Measurements from ENCODE around the gene FFAR3.
"Not testable (repeated sequence)": the region's sequence is repeated elsewhere in the genome, so short reads cannot be mapped to it uniquely, and the experiment has no call there.

The FFAR3 gene

DNA sequence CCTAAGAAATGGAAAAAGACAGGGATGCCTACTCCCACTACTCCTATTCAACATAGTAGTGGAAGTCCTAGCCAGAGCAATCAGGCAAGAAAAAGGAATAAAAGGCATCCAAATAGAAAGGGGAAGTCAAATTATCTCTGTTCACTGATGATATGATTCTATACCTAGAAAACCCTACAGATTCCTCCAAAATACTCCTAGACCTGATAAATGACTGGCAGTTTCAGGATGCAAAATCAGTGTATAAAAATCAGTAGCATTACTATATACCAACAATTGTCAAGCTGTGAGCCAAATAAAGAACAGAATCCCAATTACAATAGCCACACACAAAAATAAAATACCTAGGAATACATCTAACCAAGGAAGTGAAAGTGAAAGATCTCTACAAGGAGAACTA is 11.3 kb downstream of the FFAR3 start:
- H3K9ac ChIP-seq (ENCODE audit: low read depth, low read length): no peak overlapping the region
- no peak overlapping the region for H3K4me3 ChIP-seq (ENCODE audit: low read depth, low read length)
- no peaks in the 10 kb centered on the region for H3K27me3 ChIP-seq (ENCODE audit: control insufficient read depth, insufficient read depth, low read length)
- H3K36me3 ChIP-seq (ENCODE audit: control insufficient read depth, insufficient read depth, low read length): no peaks in the 10 kb centered on the region
- no peaks in the 10 kb centered on the region for H3K9me3 ChIP-seq (ENCODE audit: control insufficient read depth, insufficient read depth, low read length)
- no peaks in the 10 kb centered on the region for H3K4me1 ChIP-seq (ENCODE audit: control insufficient read depth, insufficient read depth, low read length)

DNA sequence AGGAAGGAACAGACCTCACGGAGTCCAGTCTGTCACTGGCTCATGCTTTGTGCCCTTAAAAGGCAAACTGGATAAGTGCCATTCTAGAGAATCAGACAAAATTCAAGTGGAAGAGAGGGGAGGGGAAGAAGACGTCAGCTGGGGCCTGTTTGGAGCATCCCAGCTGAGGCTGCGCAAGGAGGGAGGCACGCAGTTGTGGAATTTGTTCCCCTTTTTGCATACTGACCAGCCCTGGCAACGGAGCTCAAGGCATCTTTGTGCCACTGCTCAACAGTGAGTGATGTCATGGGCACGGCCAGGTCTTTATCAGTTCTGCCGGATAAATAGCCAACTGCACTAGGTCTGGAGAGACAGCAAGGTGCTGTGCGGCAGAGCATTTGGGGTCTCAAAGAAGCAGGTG is 12.5 kb downstream of the FFAR3 start, which contains the start of gene GPR42:
Gene GPR42 (plus strand): TSS at position 347 of the 400 bp plus-strand sequence. CDS start 292 bp downstream, outside the sequence.
- H3K36me3 ChIP-seq (ENCODE audit: control insufficient read depth, insufficient read depth, low read length): no peaks in the 10 kb centered on the region
- no peak within 1 kb of the TSS for H3K9ac ChIP-seq (ENCODE audit: low read depth, low read length)
- no peaks in the 10 kb centered on the region for H3K9me3 ChIP-seq (ENCODE audit: control insufficient read depth, insufficient read depth, low read length)
- H3K4me3 ChIP-seq (ENCODE audit: low read depth, low read length): no peak within 1 kb of the TSS
- no peaks in the 10 kb centered on the region for H3K4me1 ChIP-seq (ENCODE audit: control insufficient read depth, insufficient read depth, low read length)
- H3K27me3 ChIP-seq (ENCODE audit: control insufficient read depth, insufficient read depth, low read length): no peaks in the 10 kb centered on the region

DNA sequence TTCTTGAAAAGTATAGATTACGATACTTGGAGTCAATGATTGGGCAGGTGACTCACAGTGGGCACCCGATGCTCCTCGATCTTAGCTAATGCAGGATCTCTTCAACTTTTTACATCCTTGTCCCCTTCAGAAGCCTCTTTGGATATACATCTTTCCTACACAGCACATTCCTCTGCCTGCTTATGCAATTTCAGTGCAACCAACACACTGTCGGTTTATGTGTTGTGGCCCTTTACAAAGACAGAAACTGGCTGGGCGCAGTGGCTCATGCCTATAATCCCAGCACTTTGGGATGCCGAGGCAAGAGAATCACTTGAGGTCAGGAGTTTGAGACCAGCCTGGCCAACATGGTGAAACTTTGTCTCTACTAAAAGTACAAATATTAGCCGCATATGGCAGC is 15.2 kb downstream of the FFAR3 start:
- H3K9me3 ChIP-seq (ENCODE audit: control insufficient read depth, insufficient read depth, low read length): no peaks in the 10 kb centered on the region
- H3K4me1 ChIP-seq (ENCODE audit: control insufficient read depth, insufficient read depth, low read length): no peaks in the 10 kb centered on the region
- no peak overlapping the region for H3K9ac ChIP-seq (ENCODE audit: low read depth, low read length)
- no peaks in the 10 kb centered on the region for H3K27me3 ChIP-seq (ENCODE audit: control insufficient read depth, insufficient read depth, low read length)
- H3K4me3 ChIP-seq (ENCODE audit: low read depth, low read length): no peak overlapping the region
- no peaks in the 10 kb centered on the region for H3K36me3 ChIP-seq (ENCODE audit: control insufficient read depth, insufficient read depth, low read length)

DNA sequence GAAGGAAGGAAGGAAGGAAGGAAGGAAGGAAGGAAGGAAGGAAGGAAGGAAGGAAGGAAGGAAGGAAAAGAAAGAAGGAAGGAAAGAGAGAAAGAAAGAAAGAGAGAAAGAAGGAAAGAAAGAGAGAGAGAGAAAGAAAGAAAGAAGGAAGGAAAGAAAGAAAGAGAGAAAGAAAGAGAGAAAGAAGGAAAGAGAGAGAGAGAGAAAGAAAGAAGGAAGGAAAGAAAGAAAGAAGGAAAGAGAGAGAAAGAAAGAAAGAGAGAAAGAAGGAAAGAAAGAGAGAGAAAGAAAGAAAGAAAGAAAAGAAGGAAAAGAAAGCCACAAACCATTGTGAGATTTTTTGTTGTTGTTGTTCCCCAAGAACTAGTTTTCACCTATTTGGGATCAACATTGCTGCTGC is 15.8 kb downstream of the FFAR3 start:
- H3K4me3 ChIP-seq (ENCODE audit: low read depth, low read length); H3K4me1 ChIP-seq (ENCODE audit: control insufficient read depth, insufficient read depth, low read length); H3K36me3 ChIP-seq (ENCODE audit: control insufficient read depth, insufficient read depth, low read length); H3K9me3 ChIP-seq (ENCODE audit: control insufficient read depth, insufficient read depth, low read length); H3K9ac ChIP-seq (ENCODE audit: low read depth, low read length); H3K27me3 ChIP-seq (ENCODE audit: control insufficient read depth, insufficient read depth, low read length): not testable (repeated sequence)

DNA sequence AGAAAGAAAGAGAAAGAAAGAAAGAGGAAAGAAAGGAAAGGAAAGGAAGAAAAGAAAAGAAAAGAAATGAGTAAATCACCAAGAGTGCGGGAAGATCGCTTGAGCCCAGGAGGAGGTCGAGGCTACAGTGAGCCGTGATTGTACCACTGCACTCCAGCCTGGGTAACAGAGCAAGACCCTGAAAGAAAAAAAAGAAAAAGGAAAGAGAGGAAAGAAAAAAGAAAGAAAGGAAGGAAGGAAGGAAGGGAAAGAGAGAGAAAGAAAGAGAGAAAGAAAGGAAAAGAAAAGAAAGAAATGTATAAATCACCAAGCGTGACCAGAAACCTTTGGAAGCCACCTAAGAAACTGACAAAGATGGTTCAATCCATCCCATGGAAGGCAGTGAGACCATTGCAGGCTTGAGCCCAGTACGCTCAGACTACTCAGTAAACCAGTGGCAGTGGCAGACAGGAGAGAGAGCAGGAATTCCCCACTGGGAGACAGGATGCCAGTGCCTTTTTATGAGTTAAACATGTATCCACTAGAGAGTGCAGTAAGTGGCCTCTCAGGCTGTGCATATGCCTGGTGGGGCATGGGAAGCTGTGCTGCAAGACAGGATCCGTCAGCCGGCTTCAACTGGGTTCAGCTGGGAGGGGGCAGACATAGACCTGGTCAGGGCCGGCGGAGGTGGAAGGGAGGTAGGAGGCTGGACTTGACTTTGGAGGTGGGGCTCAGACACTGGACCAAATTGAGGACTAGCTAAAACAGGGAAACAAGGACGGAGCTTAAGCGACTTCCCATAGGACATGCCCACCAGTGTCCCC is 17.4 kb downstream of the FFAR3 start:
- H3K4me1 ChIP-seq (ENCODE audit: control insufficient read depth, insufficient read depth, low read length): no peaks in the 10 kb centered on the region
- H3K4me3 ChIP-seq (ENCODE audit: low read depth, low read length): no peak overlapping the region
- no peaks in the 10 kb centered on the region for H3K9me3 ChIP-seq (ENCODE audit: control insufficient read depth, insufficient read depth, low read length)
- H3K27me3 ChIP-seq (ENCODE audit: control insufficient read depth, insufficient read depth, low read length): no peaks in the 10 kb centered on the region
- no peaks in the 10 kb centered on the region for H3K36me3 ChIP-seq (ENCODE audit: control insufficient read depth, insufficient read depth, low read length)
- H3K9ac ChIP-seq (ENCODE audit: low read depth, low read length): no peak overlapping the region

DNA sequence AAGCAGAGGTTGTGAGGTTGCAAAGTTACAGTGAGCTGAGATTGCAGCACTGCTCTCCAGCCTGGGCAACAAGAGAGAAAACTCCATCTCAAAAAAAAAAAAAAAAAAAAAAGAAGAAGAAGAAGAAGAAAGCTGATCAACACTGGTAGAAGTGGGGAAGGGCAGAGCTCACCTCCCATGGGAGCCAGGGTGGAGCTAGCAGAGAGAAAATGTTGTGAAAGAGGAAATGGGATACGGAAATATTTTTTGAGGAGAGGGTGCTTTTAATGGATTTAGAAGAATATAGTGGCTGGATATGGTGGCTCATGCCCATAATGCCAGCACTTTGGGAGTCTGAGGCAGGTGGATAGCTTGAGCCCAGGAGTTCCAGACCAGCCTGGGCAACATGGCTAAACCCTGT is 19.4 kb downstream of the FFAR3 start:
- H3K9ac ChIP-seq (ENCODE audit: low read depth, low read length): no peak overlapping the region
- no peak overlapping the region for H3K4me3 ChIP-seq (ENCODE audit: low read depth, low read length)
- no peaks in the 10 kb centered on the region for H3K36me3 ChIP-seq (ENCODE audit: control insufficient read depth, insufficient read depth, low read length)
- no peaks in the 10 kb centered on the region for H3K9me3 ChIP-seq (ENCODE audit: control insufficient read depth, insufficient read depth, low read length)
- H3K4me1 ChIP-seq (ENCODE audit: control insufficient read depth, insufficient read depth, low read length): no peaks in the 10 kb centered on the region
- no peaks in the 10 kb centered on the region for H3K27me3 ChIP-seq (ENCODE audit: control insufficient read depth, insufficient read depth, low read length)

DNA sequence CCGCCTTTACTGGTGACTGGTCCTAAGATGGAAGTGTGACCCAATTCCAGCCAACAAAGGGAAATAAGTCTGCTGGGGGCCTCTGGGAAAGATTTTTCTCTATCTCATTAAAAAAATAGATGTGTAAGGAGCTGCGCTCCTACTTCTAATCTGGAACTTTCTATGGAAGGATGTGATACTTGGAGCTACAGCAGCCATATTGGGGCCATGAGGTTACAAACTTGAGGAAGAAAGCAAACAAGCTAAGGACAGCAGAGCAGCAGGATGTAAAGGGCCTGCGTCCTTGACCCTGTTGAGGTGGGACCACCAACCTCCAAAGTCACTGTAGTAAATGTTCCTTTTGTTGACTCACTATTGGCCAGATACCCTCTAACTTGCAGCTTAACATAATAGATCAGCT is 20.1 kb downstream of the FFAR3 start:
- no peaks in the 10 kb centered on the region for H3K4me1 ChIP-seq (ENCODE audit: control insufficient read depth, insufficient read depth, low read length)
- H3K9ac ChIP-seq (ENCODE audit: low read depth, low read length): no peak overlapping the region

DNA sequence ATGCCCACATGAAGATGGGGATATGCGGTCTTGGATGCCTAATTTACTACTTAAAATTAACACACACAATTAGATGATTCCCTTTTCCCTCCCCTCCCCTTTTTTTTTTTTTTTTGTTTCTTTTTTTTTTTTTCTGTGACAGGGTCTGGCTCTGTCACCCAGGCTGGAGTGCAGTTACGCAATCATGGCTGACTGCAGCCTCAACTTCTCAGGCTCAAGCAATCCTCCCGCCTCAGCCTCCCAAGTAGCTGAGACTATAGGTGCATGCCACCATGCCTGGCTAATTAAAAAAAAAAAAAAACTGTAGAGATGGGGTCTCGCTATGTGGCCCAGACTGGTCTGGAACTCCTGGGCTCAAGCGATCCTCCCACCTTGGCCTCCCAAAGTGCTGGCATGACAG is 21.3 kb downstream of the FFAR3 start:
- not testable (repeated sequence) for H3K27me3 ChIP-seq (ENCODE audit: control insufficient read depth, insufficient read depth, low read length); H3K36me3 ChIP-seq (ENCODE audit: control insufficient read depth, insufficient read depth, low read length); H3K4me1 ChIP-seq (ENCODE audit: control insufficient read depth, insufficient read depth, low read length); H3K9ac ChIP-seq (ENCODE audit: low read depth, low read length); H3K4me3 ChIP-seq (ENCODE audit: low read depth, low read length); H3K9me3 ChIP-seq (ENCODE audit: control insufficient read depth, insufficient read depth, low read length)

More for the DNA sequence above, 20.1 kb downstream of the FFAR3 start:
- H3K36me3 ChIP-seq (ENCODE audit: control insufficient read depth, insufficient read depth, low read length): no peaks in the 10 kb centered on the region
- H3K4me3 ChIP-seq (ENCODE audit: low read depth, low read length): no peak overlapping the region
- H3K9me3 ChIP-seq (ENCODE audit: control insufficient read depth, insufficient read depth, low read length): no peaks in the 10 kb centered on the region
- H3K27me3 ChIP-seq (ENCODE audit: control insufficient read depth, insufficient read depth, low read length): no peaks in the 10 kb centered on the region

DNA sequence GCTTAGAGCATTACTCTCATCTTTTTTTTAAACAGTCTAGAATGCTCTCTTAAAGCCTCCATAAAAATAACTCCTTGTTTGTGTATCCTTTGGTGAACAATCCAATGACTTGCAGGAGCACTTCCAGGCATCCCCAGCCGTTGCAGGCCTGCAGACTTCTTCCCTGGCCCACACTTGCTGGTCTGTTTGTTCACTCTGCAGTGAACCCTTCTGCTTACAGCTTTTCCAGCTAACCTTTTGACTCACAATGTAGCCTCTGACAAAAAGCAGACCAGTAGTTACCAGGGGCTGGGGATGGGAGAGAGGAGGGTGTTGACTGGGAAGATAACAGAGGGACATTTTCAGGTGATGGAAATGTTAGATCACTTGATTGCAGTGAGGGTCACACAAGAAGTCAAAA is 21.7 kb downstream of the FFAR3 start:
- Histone ChIP-seq H3K27me3 (ENCODE audit: control insufficient read depth, insufficient read depth, low read length) (no peaks in the 10 kb centered on the region), H3K9me3 (ENCODE audit: control insufficient read depth, insufficient read depth, low read length) (no peaks in the 10 kb centered on the region), H3K36me3 (ENCODE audit: control insufficient read depth, insufficient read depth, low read length) (no peaks in the 10 kb centered on the region), H3K9ac (ENCODE audit: low read depth, low read length) (no peak overlapping the region), H3K4me3 (ENCODE audit: low read depth, low read length) (no peak overlapping the region), H3K4me1 (ENCODE audit: control insufficient read depth, insufficient read depth, low read length) (no peaks in the 10 kb centered on the region)

DNA sequence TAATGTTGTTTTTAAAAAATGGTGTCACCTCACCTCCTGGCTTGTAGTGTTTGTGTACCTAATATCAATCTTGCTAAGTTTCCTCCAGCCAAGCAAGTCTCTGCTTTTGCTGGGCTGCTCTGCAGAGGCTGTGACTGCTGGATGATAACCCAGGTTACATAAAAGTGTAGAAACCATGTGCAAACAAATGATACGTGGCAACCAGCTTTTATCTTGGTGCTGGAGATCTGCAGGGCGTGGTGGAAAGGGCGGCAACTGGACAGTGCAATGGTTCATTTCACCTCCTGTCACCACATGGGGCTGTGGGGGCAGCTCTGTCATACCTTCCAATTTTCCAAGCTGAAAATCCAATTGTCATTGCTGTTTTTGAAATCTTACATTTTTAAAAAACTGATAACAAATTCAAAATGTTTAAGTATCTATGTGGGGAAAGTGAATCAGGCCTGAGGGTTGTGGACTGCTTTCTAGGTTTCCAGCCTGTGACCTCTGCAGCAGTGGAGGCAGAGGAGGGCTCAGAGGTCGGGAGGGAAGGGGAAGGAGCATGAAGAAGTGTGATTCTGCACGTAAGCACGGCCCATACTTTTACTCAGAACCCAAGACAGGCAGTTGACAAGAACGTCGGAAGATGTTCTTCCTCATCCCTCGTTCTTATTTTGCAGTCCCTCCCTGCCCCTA is 22.3 kb downstream of the FFAR3 start:
- H3K4me3 ChIP-seq (ENCODE audit: low read depth, low read length): no peak overlapping the region
- H3K4me1 ChIP-seq (ENCODE audit: control insufficient read depth, insufficient read depth, low read length): no peaks in the 10 kb centered on the region
- H3K36me3 ChIP-seq (ENCODE audit: control insufficient read depth, insufficient read depth, low read length): no peaks in the 10 kb centered on the region
- no peaks in the 10 kb centered on the region for H3K9me3 ChIP-seq (ENCODE audit: control insufficient read depth, insufficient read depth, low read length)
- H3K27me3 ChIP-seq (ENCODE audit: control insufficient read depth, insufficient read depth, low read length): no peaks in the 10 kb centered on the region
- H3K9ac ChIP-seq (ENCODE audit: low read depth, low read length): no peak overlapping the region

DNA sequence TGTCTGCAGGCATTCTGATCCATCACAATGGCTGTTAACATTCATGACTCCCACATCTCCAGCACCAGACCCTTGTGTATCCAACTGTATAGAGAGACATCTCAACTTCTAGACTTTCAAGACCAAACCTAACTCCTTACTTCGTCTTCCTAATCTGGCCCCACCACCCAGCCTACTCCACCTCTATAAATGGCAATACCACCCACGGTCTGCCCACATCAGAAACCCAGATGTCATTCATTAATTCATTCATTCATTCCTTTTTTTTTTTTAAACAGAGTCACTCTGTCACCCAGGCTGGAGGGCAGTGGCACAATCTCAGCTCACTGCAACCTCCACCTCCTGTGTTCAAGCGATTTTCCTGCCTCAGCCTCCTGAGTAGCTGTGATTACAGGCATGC is 23.1 kb downstream of the FFAR3 start:
- Histone ChIP-seq H3K4me1 (ENCODE audit: control insufficient read depth, insufficient read depth, low read length) (no peaks in the 10 kb centered on the region), H3K9ac (ENCODE audit: low read depth, low read length) (no peak overlapping the region), H3K9me3 (ENCODE audit: control insufficient read depth, insufficient read depth, low read length) (peaks cover 2% of the 10 kb centered on the region), H3K36me3 (ENCODE audit: control insufficient read depth, insufficient read depth, low read length) (no peaks in the 10 kb centered on the region), H3K27me3 (ENCODE audit: control insufficient read depth, insufficient read depth, low read length) (no peaks in the 10 kb centered on the region), H3K4me3 (ENCODE audit: low read depth, low read length) (no peak overlapping the region)

DNA sequence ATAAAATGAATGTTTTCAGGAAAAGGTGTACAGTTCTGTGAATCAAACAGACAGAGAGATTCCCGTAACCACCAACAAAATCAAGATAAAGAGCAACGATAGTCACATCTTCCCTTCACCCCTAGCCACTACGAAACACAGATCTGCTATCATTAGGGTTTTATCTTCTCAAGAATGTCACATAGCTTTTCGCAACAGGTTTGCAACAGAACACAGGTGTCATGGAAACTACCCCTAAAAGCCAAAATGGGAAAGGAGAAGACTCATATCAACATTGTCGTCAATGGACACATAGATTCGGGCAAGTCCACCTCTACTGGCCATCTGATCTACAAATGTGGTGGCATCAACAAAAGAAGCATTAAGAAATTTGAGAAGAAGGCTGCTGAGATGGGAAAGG is 23.7 kb downstream of the FFAR3 start:
- Histone ChIP-seq H3K9ac (ENCODE audit: low read depth, low read length) (no peak overlapping the region), H3K36me3 (ENCODE audit: control insufficient read depth, insufficient read depth, low read length) (no peaks in the 10 kb centered on the region), H3K27me3 (ENCODE audit: control insufficient read depth, insufficient read depth, low read length) (no peaks in the 10 kb centered on the region), H3K4me3 (ENCODE audit: low read depth, low read length) (no peak overlapping the region), H3K9me3 (ENCODE audit: control insufficient read depth, insufficient read depth, low read length) (peaks cover 4% of the 10 kb centered on the region), H3K4me1 (ENCODE audit: control insufficient read depth, insufficient read depth, low read length) (no peaks in the 10 kb centered on the region)
